ENCODE results near the gene P2RY2.

- TF ChIP-seq EZH2phosphoT487 (IDR thresholded peaks at IDR 0.05; ENCODE audit: low read length) (no peak), CTCF (IDR thresholded peaks at IDR 0.05; ENCODE audit: low read length) (no peak), EZH2 (optimal IDR thresholded peaks at IDR 0.05; ENCODE audit: low read depth, low read length) (no peak)
Measured at GRCh38 chr11:73233692-73234470, 15.8 kb downstream of the P2RY2 start.
